Activated T-cell treated with anti-CD3 and anti-CD28 coated beads, Interleukin-2, amount 50 U/mL, for 24 hours (primary cell): Measurements from ENCODE around the gene ITGA1.
"Not testable (repeated sequence)": the region's sequence is repeated elsewhere in the genome, so short reads cannot be mapped to it uniquely, and the experiment has no call there.

Experiments
- DNase-seq: peaks from one replicate; pipeline ENCODE4 v3.0.0-alpha.2; 2020
- H3K27ac Mint-ChIP-seq: 2 replicates; pipeline ENCODE4 v1.8.0; 2020; ENCODE audit warnings: mild to moderate bottlenecking, mixed read lengths
- H3K27me3 Mint-ChIP-seq: 2 replicates; pipeline ENCODE4 v1.8.0; 2020; ENCODE audit warnings: mixed read lengths
- H3K36me3 Mint-ChIP-seq: 2 replicates; pipeline ENCODE4 v1.8.0; 2020; ENCODE audit warnings: low read depth, mixed read lengths
- H3K4me1 Mint-ChIP-seq: 2 replicates; pipeline ENCODE4 v1.8.0; 2020; ENCODE audit warnings: low read depth, mixed read lengths
- H3K4me3 Mint-ChIP-seq: 2 replicates; pipeline ENCODE4 v1.8.0; 2020; ENCODE audit warnings: mild to moderate bottlenecking, moderate library complexity, mixed read lengths
- H3K9me3 Mint-ChIP-seq: 2 replicates; pipeline ENCODE4 v1.8.0; 2020; ENCODE audit warnings: mixed read lengths

ITGA1 gene

DNA sequence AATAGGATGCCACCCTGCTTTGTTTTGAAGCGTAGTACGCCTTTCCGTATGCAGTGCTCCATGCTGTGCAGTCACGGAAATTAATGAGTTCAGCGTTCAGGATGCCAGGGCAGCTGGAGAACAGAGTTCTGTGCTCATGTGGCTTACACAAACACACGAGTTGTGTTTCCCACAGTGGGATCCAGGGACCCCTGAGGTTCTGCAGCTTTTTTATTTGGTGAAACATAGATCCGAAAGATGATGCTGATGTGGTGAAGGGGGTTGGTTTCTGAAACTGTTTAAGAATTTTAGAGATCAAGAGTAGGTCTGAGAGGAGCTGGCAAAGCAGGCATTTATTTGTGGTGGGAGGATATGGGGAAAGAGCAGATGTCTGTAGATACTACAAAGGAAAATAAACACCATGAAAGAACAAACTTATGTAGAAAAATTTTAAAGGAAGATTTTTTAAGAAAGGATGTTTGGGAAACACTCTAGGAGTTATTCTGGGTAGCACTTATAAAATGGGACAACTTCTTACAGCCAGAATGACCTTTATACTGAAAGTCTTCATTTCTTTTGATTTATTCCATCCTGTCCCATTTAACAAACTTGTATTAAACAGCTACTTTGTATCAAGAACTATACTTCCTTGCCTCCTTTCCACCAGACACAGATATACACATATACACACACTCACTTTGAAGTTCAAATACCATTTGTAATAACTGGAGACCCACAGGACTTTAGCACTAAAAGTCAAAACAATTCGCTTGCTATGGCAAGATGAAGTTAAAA is 52.7 kb downstream of the ITGA1 start:
- DNase-seq: no peak
- H3K27ac Mint-ChIP-seq: no peak overlapping the region
- H3K36me3 Mint-ChIP-seq: no peaks in the 10 kb centered on the region
- peaks cover 4% of the 10 kb centered on the region for H3K4me1 Mint-ChIP-seq
- H3K27me3 Mint-ChIP-seq: no peaks in the 10 kb centered on the region
- H3K4me3 Mint-ChIP-seq: no peak overlapping the region
- no peaks in the 10 kb centered on the region for H3K9me3 Mint-ChIP-seq

GRCh38 chr5:52841114-52841513 is 53.4 kb downstream of the ITGA1 start:
- Mint-ChIP-seq H3K4me1 (peaks cover 6% of the 10 kb centered on the region), H3K4me3 (no peak overlapping the region), H3K27me3 (no peaks in the 10 kb centered on the region), H3K36me3 (no peaks in the 10 kb centered on the region), H3K27ac (no peak overlapping the region), H3K9me3 (no peaks in the 10 kb centered on the region)
- no peak for DNase-seq

- H3K27me3 Mint-ChIP-seq: no peaks in the 10 kb centered on the region
- peaks cover 9% of the 10 kb centered on the region for H3K4me1 Mint-ChIP-seq
These were observed 54.4 kb downstream of the ITGA1 start for GRCh38 chr5:52842111-52842510.

GRCh38 chr5:52844885-52845284 is 57.2 kb downstream of the ITGA1 start:
- Mint-ChIP-seq H3K27me3 (no peaks in the 10 kb centered on the region), H3K4me1 (peaks cover 9% of the 10 kb centered on the region), H3K36me3 (no peaks in the 10 kb centered on the region), H3K4me3 (no peak overlapping the region), H3K27ac (no peak overlapping the region), H3K9me3 (no peaks in the 10 kb centered on the region)
- no peak for DNase-seq

More at GRCh38 chr5:52842111-52842510, 54.4 kb downstream of the ITGA1 start:
- H3K27ac Mint-ChIP-seq: no peak overlapping the region
- no peak for DNase-seq
- no peak overlapping the region for H3K4me3 Mint-ChIP-seq
- no peaks in the 10 kb centered on the region for H3K9me3 Mint-ChIP-seq
- no peaks in the 10 kb centered on the region for H3K36me3 Mint-ChIP-seq

DNA sequence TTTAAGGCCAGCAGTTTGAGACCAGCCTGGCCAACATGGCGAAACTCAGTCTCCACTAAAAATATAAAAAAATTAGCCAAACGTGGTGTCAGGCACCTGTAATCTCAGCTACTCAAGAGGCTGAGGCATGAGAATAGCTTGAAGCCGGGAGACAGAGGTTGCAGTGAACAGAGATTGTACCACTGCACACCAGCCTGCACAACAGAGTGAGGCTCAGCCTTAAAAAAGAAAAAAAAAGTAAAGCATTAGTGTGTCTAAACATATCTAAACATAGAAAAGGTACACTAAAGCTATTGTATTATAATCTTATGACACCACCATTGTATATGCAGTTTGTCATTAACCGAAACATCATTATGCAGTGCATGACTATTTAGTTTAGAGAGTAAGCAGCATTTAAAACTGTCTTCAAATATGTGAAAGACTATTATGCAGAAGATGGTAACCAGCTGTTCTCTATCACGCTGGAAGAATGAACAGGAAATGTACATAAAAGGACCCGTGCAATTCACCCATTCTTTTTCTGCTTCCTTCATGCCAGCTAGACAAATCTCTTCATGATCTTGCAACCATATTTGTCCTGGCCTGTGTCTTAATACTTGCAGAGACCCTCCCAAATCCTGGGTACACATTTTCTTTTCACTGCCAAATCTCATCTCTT is 58.6 kb downstream of the ITGA1 start:
- Mint-ChIP-seq H3K9me3 (no peaks in the 10 kb centered on the region), H3K36me3 (no peaks in the 10 kb centered on the region), H3K4me3 (no peak overlapping the region), H3K27me3 (no peaks in the 10 kb centered on the region), H3K27ac (no peak overlapping the region), H3K4me1 (peaks cover 9% of the 10 kb centered on the region)
- DNase-seq: no peak

DNA sequence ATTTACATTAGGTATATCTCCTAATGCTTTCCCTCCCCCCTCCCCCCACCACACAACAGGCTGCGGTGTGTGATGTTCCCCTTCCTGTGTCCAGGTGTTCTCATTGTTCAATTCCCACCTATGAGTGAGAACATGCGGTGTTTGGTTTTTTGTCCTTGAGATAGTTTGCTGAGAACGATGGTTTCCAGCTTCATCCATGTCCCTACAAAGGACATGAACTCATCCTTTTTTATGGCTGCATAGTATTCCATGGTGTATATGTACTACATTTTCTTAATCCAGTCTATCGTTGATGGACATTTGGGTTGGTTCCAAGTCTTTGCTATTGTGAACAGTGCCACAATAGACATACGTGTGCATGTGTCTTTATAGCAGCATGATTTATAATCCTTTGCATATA is 61.0 kb downstream of the ITGA1 start:
- H3K4me3 Mint-ChIP-seq: not testable (repeated sequence)

GRCh38 chr5:52849544-52849943 is 61.8 kb downstream of the ITGA1 start:
- no peak overlapping the region for H3K4me3 Mint-ChIP-seq
- no peaks in the 10 kb centered on the region for H3K9me3 Mint-ChIP-seq
- H3K27me3 Mint-ChIP-seq: no peaks in the 10 kb centered on the region
- no peak overlapping the region for H3K27ac Mint-ChIP-seq
- peaks cover 8% of the 10 kb centered on the region for H3K4me1 Mint-ChIP-seq
- no peaks in the 10 kb centered on the region for H3K36me3 Mint-ChIP-seq
- no peak for DNase-seq

More for the DNA sequence above, 61.0 kb downstream of the ITGA1 start:
- H3K27ac Mint-ChIP-seq, H3K9me3 Mint-ChIP-seq, H3K4me1 Mint-ChIP-seq, DNase-seq, H3K36me3 Mint-ChIP-seq, H3K27me3 Mint-ChIP-seq: not testable (repeated sequence)

GRCh38 chr5:52853650-52854049 is 65.9 kb downstream of the ITGA1 start:
- Mint-ChIP-seq H3K27ac (no peak overlapping the region), H3K4me3 (no peak overlapping the region), H3K9me3 (no peaks in the 10 kb centered on the region), H3K4me1 (no peaks in the 10 kb centered on the region), H3K27me3 (no peaks in the 10 kb centered on the region), H3K36me3 (no peaks in the 10 kb centered on the region)
- DNase-seq: no peak

- H3K27ac Mint-ChIP-seq: no peak overlapping the region
- DNase-seq: no peak
- H3K4me3 Mint-ChIP-seq: no peak overlapping the region
- no peaks in the 10 kb centered on the region for H3K36me3 Mint-ChIP-seq
- H3K4me1 Mint-ChIP-seq: no peaks in the 10 kb centered on the region
- no peaks in the 10 kb centered on the region for H3K27me3 Mint-ChIP-seq
- H3K9me3 Mint-ChIP-seq: no peaks in the 10 kb centered on the region
These were observed 66.6 kb downstream of the ITGA1 start for GRCh38 chr5:52854301-52854700.

DNA sequence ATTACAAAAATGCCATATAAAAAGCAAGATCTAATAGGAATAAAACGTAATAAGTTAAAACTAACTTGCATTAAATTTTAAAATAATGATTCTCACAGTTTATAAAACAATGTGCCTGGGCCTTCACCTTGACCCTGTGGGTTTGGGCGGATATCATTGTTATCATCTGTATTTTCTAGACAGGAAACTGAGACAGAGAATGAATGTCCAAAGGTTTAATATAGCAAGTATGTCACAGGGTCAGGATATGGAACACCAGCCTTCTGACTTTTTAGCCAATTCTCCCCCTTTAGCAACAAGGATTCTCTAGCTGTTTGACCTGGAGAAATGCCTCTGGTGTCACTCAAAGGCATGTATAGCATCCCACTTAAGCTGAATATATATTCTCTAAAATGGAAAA is 67.2 kb downstream of the ITGA1 start:
- Mint-ChIP-seq H3K27ac (no peak overlapping the region), H3K27me3 (no peaks in the 10 kb centered on the region), H3K36me3 (no peaks in the 10 kb centered on the region), H3K4me1 (no peaks in the 10 kb centered on the region), H3K9me3 (no peaks in the 10 kb centered on the region), H3K4me3 (no peak overlapping the region)
- DNase-seq: no peak

DNA sequence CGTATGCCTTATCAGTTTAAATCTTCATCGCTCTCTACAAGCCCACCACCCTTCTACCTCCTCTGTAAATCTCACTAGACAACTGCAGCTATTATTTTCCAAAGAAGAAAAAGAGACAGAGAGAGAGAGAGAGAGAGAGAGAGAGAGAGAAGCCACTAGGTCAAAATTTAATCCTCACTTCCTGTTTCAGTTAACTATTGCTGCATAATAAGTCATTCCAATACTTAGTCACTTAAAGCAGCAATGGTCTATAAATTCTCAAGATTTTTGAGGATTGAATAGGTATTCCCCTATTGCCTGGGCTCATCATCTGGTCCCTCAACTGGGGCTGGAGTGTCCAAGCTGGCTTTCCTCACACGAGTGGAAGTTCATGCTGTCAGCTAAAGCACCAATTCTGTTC is 68.8 kb downstream of the ITGA1 start:
- H3K36me3 Mint-ChIP-seq: no peaks in the 10 kb centered on the region
- H3K4me1 Mint-ChIP-seq: no peaks in the 10 kb centered on the region
- H3K4me3 Mint-ChIP-seq: no peak overlapping the region
- DNase-seq: no peak
- H3K27me3 Mint-ChIP-seq: no peaks in the 10 kb centered on the region
- H3K9me3 Mint-ChIP-seq: no peaks in the 10 kb centered on the region
- H3K27ac Mint-ChIP-seq: no peak overlapping the region

DNA sequence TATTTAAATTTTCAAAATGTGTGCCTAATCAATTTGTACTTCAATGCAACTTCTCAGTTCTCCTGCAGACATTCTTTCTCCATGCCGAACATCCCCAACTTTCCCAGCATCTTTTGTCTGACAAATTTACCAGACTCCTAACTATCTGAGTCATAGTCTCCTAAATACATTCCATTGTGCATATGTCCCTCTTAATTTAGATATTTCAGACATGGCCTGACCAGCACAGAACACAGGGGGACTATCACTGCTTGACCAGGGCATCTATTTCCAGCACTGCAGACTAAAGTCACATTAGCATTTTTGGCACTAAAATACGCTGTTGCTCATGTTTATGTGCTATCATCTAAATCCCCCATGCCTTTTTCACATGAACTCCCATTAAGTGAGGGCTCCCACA is 71.9 kb downstream of the ITGA1 start:
- no peak for DNase-seq
- Mint-ChIP-seq H3K4me1 (no peaks in the 10 kb centered on the region), H3K9me3 (no peaks in the 10 kb centered on the region), H3K4me3 (no peak overlapping the region), H3K27me3 (no peaks in the 10 kb centered on the region), H3K27ac (no peak overlapping the region), H3K36me3 (no peaks in the 10 kb centered on the region)

DNA sequence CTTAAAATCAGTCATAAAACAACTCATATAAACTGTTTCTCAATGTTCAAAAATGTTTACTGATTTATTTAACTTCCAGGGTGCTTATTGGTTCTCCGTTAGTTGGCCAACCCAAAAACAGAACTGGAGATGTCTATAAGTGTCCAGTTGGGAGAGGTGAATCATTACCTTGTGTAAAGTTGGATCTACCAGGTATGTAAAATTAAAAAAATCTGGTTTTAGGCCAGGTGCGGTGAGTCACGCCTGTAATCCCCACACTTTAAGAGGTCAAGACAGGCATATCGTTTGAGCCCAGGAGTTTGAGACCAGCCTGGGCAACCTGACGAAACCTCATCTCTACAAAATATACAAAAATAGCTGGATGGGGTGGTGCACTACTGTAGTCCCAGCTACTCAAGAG is 73.7 kb downstream of the ITGA1 start:
- DNase-seq: no peak
- Mint-ChIP-seq H3K4me1 (no peaks in the 10 kb centered on the region), H3K27ac (no peak overlapping the region), H3K9me3 (no peaks in the 10 kb centered on the region), H3K4me3 (no peak overlapping the region), H3K27me3 (no peaks in the 10 kb centered on the region), H3K36me3 (no peaks in the 10 kb centered on the region)

DNA sequence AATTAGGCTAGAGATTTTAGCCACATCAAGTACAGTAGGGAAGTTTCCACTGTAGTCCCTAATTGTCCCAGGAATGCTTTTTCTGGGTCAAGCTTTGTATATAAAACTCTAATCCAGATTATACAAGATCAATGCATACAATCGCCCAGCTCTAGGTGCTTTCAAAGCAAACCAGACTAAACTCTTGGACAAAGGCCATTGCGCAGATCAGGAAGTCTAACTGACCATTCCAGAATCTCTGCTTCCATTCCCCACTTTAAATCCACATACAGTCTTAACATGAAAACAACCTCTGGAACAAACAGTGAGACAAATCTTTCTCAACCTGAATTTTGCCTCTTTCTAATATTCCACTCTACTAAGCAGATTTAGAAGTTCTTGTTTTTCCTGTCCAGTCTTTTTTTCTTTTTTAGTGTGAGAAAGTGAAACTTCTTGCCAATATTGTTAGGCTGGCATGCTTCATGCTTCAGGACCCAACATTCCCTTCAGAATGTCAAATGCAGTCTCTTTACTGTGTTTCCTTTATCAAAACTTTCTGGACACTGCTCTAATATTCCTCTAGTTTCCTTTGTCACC is 76.1 kb downstream of the ITGA1 start:
- Mint-ChIP-seq H3K4me3 (no peak overlapping the region), H3K36me3 (no peaks in the 10 kb centered on the region), H3K27ac (no peak overlapping the region), H3K4me1 (no peaks in the 10 kb centered on the region), H3K9me3 (no peaks in the 10 kb centered on the region), H3K27me3 (no peaks in the 10 kb centered on the region)
- no peak for DNase-seq

GRCh38 chr5:52864371-52864770 is 76.7 kb downstream of the ITGA1 start:
- Mint-ChIP-seq H3K4me3 (no peak overlapping the region), H3K4me1 (no peaks in the 10 kb centered on the region), H3K36me3 (no peaks in the 10 kb centered on the region), H3K27me3 (no peaks in the 10 kb centered on the region), H3K9me3 (no peaks in the 10 kb centered on the region), H3K27ac (no peak overlapping the region)
- no peak for DNase-seq
